HepG2 (cell line): Measurements from ENCODE around the gene SERPINA9. TPM values are rescaled to one million over a fixed set of nuclear protein-coding genes. Genes with fewer than 3 reads are reported as not detected.
A peak's percentile ranks its signal among the peaks of the same experiment; 100 is the strongest.

ENCODE experiments used
- AHDC1 ChIP-seq: sonication (generic); formaldehyde crosslinking; IDR thresholded peaks from 2 replicates; pipeline ENCODE4 v1.5.1; 2020; ENCODE audit warnings: mild to moderate bottlenecking, missing genetic modification reagents, borderline replicate concordance
- ARID2 ChIP-seq: sonication (generic); formaldehyde crosslinking; IDR thresholded peaks from 2 replicates; pipeline ENCODE4 v1.8.1; 2022; ENCODE audit warnings: mild to moderate bottlenecking, missing genetic modification reagents, borderline replicate concordance
- ATF7 ChIP-seq, 2 experiments: fragments of 450-650 bp in 1 of 2; sonication (generic) in 1 of 2; formaldehyde crosslinking in 1 of 2; IDR thresholded peaks; 2 replicates each; pipeline versions ENCODE4 v1.4.0 to v1.6.1; 2016 to 2020; ENCODE audit warnings: antibody characterized with exemption in 1 of 2, mild to moderate bottlenecking in 1 of 2, missing genetic modification reagents in 1 of 2
- CREB1 ChIP-seq, 2 experiments: fragments of 450-650 bp in 1 of 2; IDR thresholded peaks; 2 replicates each; pipeline ENCODE4 v1.6.1; 2016 to 2017; ENCODE audit warnings: control low read depth in 1 of 2, mild to moderate bottlenecking in 1 of 2, missing compliant biosample characterization in 1 of 2, missing genetic modification characterization in 1 of 2
- FOXJ3 ChIP-seq: sonication (generic); formaldehyde crosslinking; IDR thresholded peaks from 2 replicates; pipeline ENCODE4 v1.4.0; 2020; ENCODE audit warnings: missing genetic modification reagents, mild to moderate bottlenecking, borderline replicate concordance
- HNF1B ChIP-seq: sonication (generic); formaldehyde crosslinking; IDR thresholded peaks from 2 replicates; pipeline ENCODE4 v1.5.1; 2020; ENCODE audit warnings: mild to moderate bottlenecking, moderate library complexity, missing genetic modification reagents
- HNRNPL ChIP-seq: fragments of 200-400 bp; formaldehyde crosslinking; IDR thresholded peaks from 2 replicates; pipeline ENCODE4 v1.6.1; 2017; ENCODE audit warnings: mild to moderate bottlenecking, low read depth, low read length
- MED8 ChIP-seq: sonication (generic); formaldehyde crosslinking; IDR thresholded peaks from 2 replicates; pipeline ENCODE4 v1.8.1; 2023; ENCODE audit warnings: mild to moderate bottlenecking, missing genetic modification reagents; ENCODE audit not compliant: insufficient replicate concordance
- NONO ChIP-seq, 2 experiments: fragments of 450-650 bp in 1 of 2; sonication (generic) in 1 of 2; formaldehyde crosslinking in 1 of 2; IDR thresholded peaks in 1 of 2; conservative IDR thresholded peaks in 1 of 2; 2 replicates each; pipeline versions ENCODE4 v1.6.1 to v1.8.0; 2017 to 2022; ENCODE audit warnings: mild to moderate bottlenecking in 1 of 2, missing genetic modification reagents in 1 of 2, moderate library complexity in 1 of 2
- NR2F1 ChIP-seq, 2 experiments: fragments of 450-650 bp in 1 of 2; formaldehyde crosslinking in 1 of 2; IDR thresholded peaks; 2 replicates each; pipeline versions ENCODE4 v1.5.0 to v1.6.1; 2016 to 2020; ENCODE audit warnings: mild to moderate bottlenecking in 1 of 2, missing compliant biosample characterization in 1 of 2, missing genetic modification reagents in 1 of 2, moderate library complexity in 1 of 2
- NR2F6 ChIP-seq, 2 experiments: IDR thresholded peaks; 2 replicates each; pipeline ENCODE4 v1.6.1; 2016; ENCODE audit warnings: antibody characterized with exemption in 1 of 2, mild to moderate bottlenecking in 1 of 2
- RAD21 ChIP-seq: fragments of 450-650 bp; formaldehyde crosslinking; IDR thresholded peaks from 2 replicates; pipeline ENCODE4 v1.5.0; 2020; ENCODE audit warnings: mild to moderate bottlenecking
- RAD51 ChIP-seq: fragments of 450-650 bp; IDR thresholded peaks from 2 replicates; pipeline ENCODE4 v1.6.1; 2016; ENCODE audit warnings: borderline replicate concordance
- RBM39 ChIP-seq: fragments of 200-400 bp; formaldehyde crosslinking; IDR thresholded peaks from one replicate; pipeline ENCODE4 v1.6.1; 2018; ENCODE audit warnings: antibody characterized with exemption, mild to moderate bottlenecking, low read depth, low read length; ENCODE audit not compliant: poor library complexity, severe bottlenecking
- RCOR2 ChIP-seq: IDR thresholded peaks from 2 replicates; pipeline ENCODE4 v1.6.1; 2016; ENCODE audit warnings: missing biosample characterization, missing genetic modification reagents
- ZBTB1 ChIP-seq: sonication (generic); formaldehyde crosslinking; IDR thresholded peaks from 2 replicates; pipeline ENCODE4 v1.4.0; 2020; ENCODE audit warnings: missing genetic modification reagents, borderline replicate concordance
- ZFX ChIP-seq: sonication (generic); formaldehyde crosslinking; IDR thresholded peaks from 2 replicates; pipeline ENCODE4 v1.4.0; 2020; ENCODE audit warnings: mild to moderate bottlenecking, low read depth, missing genetic modification reagents, moderate library complexity
- ZMYM3 ChIP-seq: sonication (generic); formaldehyde crosslinking; IDR thresholded peaks from 2 replicates; pipeline ENCODE4 v1.5.1; 2020; ENCODE audit warnings: mild to moderate bottlenecking, missing genetic modification reagents
- ZNF232 ChIP-seq: sonication (generic); formaldehyde crosslinking; IDR thresholded peaks from 2 replicates; pipeline ENCODE4 v1.4.0; 2020; ENCODE audit warnings: missing genetic modification reagents, borderline replicate concordance
- ZNF430 ChIP-seq: sonication (generic); formaldehyde crosslinking; IDR thresholded peaks from 2 replicates; pipeline ENCODE4 v1.9.0; 2021; ENCODE audit warnings: mild to moderate bottlenecking, missing genetic modification reagents
- ZNF768 ChIP-seq: sonication (generic); formaldehyde crosslinking; IDR thresholded peaks from 2 replicates; pipeline ENCODE4 v1.4.0; 2020; ENCODE audit warnings: missing genetic modification reagents
- polyA plus RNA-seq, 8 experiments: library from polyadenylated mRNA; depleted of rRNA in 3 of 8; stranded (reverse) in 7 of 8; unstranded in 1 of 8; fragments of >200 nt; fragmentation: Illumina TruSeq in 4 of 8; extraction: Trizol in 4 of 8; gene quantifications; 2 replicates each; pipeline versions ENCODE4 v1.2.1 to v1.2.3, GENCODE V29; 2011 to 2016; ENCODE audit warnings: low read depth in 4 of 8, missing spikeins in 1 of 8, mixed read lengths in 1 of 8; ENCODE audit not compliant: insufficient read depth in 1 of 8
- total RNA-seq, 5 experiments: library from RNA; depleted of rRNA; stranded (reverse); fragments of >200 nt; fragmentation: Illumina TruSeq; extraction: Trizol; gene quantifications; 2 replicates each; pipeline ENCODE4 v1.2.3, GENCODE V29; 2016; ENCODE audit warnings: low read depth in 1 of 5

The SERPINA9 gene
- total and polyA plus RNA-seq, 2 of the 13 experiments (the other 11 are each of a cell fraction or from before 2014, with no cell fraction given), result 0.21 TPM; not detected in 1

- TF ChIP-seq HNF1B (CRISPR knock-in tag) (peak; percentile 73; the same call in 1 of the 2 replicates), RAD51 (no peak), FOXJ3 (peak; percentile 68; the same call in 1 of the 2 replicates), ZMYM3 (CRISPR knock-in tag) (peak; percentile 22; the same call in 1 of the 2 replicates), RCOR2 (CRISPR knock-in tag) (peak; percentile 87), NR2F1 (CRISPR knock-in tag; IDR thresholded peaks at IDR 0.05) (peak; percentile 79 to 84), ATF7 (IDR thresholded peaks at IDR 0.05) (no peak), ATF7 (CRISPR knock-in tag; IDR thresholded peaks at IDR 0.05) (no peak), AHDC1 (peak; percentile 31; the same call in 1 of the 2 replicates), RAD21 (CRISPR knock-in tag) (no peak), ZBTB1 (CRISPR knock-in tag) (no peak), MED8 (no peak), HNRNPL (peak; percentile 86), CREB1 (IDR thresholded peaks at IDR 0.05) (no peak), CREB1 (CRISPR knock-in tag; IDR thresholded peaks at IDR 0.05) (0 out of 2 replicates have a peak, but pooled peaks have one; percentile 41), ZNF232 (CRISPR knock-in tag) (peak; percentile 39; the same call in 1 of the 2 replicates), ZNF768 (CRISPR knock-in tag) (no peak), RBM39 (no peak), ZFX (peak; percentile 43; the same call in 1 of the 2 replicates), ZNF430 (CRISPR knock-in tag) (peak; percentile 59; the same call in 1 of the 2 replicates), NONO (IDR thresholded peaks at IDR 0.05) (no peak), NONO (CRISPR knock-in tag; conservative IDR thresholded peaks at IDR 0.05) (no peak), NR2F6 (IDR thresholded peaks at IDR 0.05) (peak; percentile 81), NR2F6 (CRISPR knock-in tag; IDR thresholded peaks at IDR 0.05) (peak; percentile 86), ARID2 (CRISPR knock-in tag) (peak; percentile 39; the same call in 1 of the 2 replicates)
Measured at GRCh38 chr14:94462763-94463572, 13.0 kb downstream of the SERPINA9 start (continued).
